NK-92 (cell line): ENCODE results near the gene WNT3A.

Experiments used
- DNase-seq: peaks from one replicate; lab custom pipeline; 2025; ENCODE audit not compliant: unreplicated experiment; lab: John Stamatoyannopoulos, UW

Gene WNT3A

DNA sequence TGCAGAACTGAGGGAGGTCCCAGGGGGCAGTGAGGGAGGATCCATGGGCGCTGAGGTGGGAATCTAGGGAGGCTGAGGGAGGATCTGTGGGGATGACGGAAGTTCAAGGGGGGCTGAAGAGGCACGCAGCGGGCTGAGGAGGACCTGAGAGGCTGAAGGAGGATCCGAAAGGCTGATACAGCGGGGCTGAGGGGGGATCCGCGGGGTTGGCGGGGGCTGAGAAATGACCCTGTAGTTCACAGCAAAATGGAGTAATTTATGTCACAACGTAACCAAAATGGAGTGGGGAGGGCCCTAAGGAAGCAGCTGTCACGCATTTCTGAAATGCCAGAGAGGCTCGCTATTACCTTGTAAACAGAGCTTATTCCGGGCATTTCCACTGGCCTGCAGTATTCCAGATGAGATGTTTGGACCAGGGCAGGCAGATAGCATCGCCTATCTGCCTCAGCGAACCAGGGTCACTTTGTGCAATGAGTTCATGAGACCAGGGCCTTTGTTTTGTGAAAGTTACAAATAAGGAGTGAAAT is 103.2 kb downstream of the WNT3A start:
- no peak for DNase-seq

DNA sequence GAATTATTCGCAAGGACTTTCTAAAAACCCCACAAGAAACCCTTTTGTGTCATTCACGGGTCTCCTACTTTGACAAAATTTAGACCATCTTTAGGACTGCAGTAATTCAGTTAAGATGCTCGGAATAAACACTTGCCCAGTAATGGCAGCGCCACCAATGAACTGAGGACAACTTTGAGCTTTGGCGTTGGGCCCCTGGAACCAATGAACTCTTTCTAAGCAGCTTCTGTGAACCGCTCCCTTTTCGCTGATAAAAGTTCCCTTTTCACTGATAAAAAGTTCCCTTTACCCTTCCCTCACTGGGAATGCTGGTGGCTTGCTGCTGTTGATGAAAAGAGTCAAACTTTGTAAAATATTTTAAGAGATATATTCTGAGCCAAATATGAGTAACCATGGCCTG is 103.8 kb downstream of the WNT3A start:
- DNase-seq = no peak
